Islet precursor cell (in vitro differentiated cells): ENCODE data around the gene TSNAX.
A peak's percentile ranks its signal among the peaks of the same experiment; 100 is the strongest.
"Not testable (repeated sequence)": the region's sequence is repeated elsewhere in the genome, so short reads cannot be mapped to it uniquely, and the experiment has no call there.

Experiments
- DNase-seq: peaks from one replicate; pipeline ENCODE4 v3.0.0-alpha.2; 2018

TSNAX gene

DNA sequence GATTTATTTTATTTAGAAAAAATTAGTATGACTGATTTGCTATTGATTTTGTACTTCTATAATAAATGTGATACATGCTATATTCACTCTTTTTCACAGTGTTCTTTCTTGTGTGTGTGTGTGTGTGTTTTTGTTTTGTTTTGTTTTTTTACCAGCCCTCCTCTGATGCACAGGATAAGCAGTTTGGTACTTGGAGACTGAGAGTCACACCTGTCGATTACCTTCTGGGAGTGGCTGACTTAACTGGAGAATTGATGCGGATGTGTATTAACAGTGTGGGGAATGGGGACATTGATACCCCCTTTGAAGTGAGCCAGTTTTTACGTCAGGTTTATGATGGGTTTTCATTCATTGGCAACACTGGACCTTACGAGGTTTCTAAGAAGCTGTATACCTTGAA, 35.9 kb downstream of the TSNAX start:
- DNase-seq, result no peak

DNA sequence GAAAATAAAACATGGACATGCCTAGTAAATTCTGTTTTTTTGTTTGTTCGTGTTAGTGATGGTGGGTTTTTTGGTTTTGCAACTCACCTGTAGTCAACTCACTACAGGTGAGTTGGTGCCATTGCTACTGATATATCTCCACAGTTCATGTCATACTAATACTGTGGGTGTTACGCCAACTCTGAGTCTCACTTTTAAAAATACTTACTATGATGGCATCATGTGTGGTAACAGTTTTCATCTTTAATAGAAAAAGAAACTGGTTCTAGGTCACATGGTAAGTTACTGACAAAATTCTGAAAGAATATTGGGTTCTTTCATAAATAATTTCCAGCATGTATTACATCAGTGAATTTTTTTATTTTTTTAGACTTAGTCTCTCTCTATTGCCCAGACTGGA, 38.0 kb downstream of the TSNAX start:
- no peak for DNase-seq

DNA sequence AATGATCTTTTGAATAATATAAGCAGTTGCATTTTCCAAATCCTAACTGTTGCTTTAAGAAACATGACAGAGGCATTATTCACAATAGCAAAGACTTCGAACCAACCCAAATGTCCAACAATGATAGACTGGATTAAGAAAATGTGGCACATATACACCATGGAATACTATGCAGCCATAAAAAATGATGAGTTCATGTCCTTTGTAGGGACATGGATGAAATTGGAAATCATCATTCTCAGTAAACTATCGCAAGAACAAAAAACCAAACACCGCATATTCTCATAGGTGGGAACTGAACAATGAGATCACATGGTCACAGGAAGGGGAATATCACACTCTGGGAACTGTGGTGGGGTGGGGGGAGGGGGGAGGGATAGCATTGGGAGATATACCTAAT, 41.8 kb downstream of the TSNAX start:
- not testable (repeated sequence) for DNase-seq

DNA sequence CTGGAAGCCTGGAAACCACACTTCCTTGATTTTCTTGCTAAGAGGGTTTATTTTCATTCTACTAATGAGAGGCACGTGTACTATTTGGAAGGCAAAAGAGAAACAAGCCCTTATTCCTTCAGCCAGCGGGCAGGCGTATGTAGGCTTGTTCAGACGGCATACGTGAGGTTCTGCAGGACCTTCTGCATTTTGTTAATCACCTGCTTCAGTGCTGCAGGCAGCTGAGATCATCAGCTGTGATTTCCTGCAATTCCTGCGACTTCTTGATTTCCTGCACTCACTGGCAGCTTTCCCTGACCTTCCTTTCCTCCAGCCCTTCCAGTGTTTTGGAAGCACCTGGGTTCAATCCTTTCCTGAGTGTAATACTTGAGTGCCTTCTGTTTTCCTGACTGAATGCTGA, 43.4 kb downstream of the TSNAX start:
- no peak for DNase-seq

DNA sequence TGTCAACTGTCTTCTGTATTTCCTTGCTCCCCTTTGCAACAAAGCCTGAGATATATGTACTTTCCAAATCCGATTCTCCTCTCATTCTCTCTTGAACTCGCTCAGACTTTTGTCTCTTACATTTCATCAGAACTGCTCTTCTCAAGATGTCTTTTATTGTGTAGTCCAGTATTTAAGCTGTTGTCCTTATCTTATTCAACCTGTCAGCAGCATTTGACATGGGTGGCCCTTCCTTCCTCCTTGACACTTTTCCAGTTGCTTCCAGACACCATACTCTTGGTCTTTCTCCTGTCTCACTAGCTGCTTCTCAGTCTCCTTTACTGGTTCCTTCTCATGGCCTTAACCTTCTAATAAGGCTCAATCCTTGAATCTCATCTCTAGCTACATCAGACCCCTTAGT, 47.0 kb downstream of the TSNAX start:
- no peak for DNase-seq

DNA sequence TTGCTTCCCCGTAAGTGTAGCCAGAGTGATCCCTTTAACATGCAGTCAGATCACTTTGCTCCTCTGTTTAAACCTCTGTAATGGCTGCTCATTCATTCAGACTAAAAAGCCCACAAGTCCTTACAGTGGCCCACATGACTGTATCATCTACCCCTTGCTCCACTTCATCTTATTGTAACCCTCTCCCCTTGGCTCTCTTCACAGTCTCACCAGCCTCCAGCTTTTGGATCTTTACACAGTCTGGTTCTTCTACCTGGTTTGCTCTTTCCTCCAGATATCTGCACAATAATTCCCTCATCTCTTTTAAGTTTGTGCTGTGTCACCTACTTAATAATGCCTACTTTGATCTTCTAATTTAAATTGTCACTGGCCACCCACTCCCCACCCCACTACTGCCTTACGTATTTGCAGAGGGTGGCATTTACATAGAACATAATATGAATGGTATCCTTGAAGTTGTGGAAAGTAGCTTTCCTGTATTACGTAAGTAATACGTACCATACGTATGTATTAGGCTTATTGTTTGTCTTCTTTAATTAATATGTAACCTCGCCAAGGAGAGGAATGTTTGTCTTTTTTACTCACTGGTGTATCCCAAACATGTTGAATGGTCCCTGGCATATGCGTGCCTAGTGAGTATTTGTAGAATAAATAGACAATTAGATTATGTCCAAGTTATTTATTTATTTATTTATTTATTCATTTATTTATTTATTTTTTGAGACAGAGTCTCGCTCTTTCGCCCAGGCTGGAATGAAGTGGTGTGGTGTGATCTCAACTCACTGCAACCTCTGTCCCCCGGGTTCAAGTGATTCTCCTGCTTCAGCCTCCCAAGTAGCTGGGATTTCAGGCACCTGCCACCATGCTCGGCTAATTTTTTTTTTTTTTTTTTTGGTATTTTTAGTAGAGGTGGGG, 48.6 kb downstream of the TSNAX start:
- no peak for DNase-seq

DNA sequence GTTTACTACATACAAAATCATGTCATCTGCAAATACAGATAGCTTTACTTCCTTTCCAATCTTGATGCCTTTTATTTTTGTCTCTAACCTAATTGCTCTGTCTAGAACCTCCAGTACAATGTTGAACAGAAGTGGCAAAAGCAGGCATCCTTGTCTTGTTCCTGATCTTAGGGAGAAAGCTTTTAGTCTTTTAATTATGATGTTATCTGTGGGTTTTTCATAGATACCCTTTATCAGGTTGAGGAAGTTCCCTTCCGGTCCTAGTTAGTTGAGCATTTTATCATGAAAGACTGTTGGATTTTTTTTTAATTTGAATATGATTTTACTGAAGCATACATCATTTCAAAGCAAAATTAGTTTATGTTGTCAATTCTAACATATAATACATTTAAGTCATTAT, 52.4 kb downstream of the TSNAX start:
- no peak for DNase-seq

DNA sequence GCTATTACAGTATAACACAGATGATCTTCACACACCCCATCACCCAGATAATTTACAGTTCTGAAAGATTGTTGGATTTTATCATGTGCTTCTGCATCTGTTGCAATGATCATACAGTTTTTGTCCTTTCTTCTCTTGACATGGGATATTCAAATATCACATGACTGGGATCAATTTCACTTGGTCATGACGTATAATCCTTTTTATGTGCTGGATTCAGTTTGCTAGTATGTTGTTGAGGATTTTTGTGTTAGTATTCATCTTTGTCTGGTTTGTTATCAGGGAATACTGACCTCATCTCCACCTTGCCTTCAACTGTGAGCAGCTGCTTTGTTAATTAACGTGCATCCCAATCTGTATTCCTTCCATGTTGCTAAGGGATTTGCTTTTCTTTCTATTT, 53.4 kb downstream of the TSNAX start:
- DNase-seq, result no peak

DNA sequence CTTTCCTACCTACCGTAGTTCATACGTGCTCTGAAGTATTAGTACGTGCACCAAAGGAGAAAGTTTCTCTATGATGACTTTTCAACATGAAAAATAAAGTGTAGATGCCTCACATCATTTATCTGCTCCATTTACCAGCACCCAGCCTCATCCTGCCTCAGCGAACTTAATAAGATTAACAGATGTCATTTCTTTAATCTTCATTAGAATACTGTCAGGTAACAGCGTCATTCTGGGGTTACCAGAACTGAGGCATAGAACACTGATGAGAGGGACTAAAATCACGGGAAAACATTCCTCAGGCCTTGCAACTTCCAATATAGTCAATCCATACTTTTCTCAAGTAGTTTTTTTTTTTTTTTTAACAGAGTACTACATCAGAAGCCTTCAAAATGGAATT, 54.9 kb downstream of the TSNAX start:
- DNase-seq, result no peak

DNA sequence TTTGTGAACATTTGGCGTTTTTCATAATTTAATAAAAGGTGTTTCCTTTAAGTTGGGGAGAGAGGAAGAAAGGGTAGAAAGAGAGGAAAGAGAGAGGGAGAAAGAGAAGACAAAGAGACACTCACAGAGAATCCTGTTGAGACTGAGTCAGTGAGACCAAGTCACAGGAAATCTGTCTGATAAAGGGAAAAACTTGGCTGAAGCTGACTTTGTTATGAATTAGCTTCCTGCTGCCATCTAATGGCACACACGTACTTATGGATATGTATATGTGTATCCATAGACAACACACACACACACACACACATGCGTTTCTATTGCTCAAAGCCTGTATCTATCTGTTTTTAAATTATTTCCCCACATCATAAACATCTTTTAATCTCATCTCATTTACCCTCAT, 55.6 kb downstream of the TSNAX start:
- DNase-seq, result no peak

DNA sequence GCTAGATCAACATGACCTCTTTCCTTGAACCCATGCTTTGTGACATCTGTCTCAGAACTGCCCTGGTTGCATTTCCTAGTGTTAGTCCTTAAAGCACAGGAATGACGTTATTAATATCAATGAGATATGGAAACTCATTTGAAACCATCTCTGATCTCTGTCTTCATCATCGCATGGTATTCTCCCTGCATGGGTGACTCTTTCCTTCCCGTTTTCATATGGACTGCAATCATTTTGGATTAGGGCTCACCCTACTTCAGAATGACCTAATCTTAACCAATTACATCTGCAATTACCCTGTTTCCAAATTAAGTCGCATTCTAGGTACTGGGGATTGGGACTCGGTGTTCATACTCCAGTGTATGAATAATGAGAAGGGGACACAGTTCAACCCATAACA, 56.5 kb downstream of the TSNAX start:
- no peak for DNase-seq

DNA sequence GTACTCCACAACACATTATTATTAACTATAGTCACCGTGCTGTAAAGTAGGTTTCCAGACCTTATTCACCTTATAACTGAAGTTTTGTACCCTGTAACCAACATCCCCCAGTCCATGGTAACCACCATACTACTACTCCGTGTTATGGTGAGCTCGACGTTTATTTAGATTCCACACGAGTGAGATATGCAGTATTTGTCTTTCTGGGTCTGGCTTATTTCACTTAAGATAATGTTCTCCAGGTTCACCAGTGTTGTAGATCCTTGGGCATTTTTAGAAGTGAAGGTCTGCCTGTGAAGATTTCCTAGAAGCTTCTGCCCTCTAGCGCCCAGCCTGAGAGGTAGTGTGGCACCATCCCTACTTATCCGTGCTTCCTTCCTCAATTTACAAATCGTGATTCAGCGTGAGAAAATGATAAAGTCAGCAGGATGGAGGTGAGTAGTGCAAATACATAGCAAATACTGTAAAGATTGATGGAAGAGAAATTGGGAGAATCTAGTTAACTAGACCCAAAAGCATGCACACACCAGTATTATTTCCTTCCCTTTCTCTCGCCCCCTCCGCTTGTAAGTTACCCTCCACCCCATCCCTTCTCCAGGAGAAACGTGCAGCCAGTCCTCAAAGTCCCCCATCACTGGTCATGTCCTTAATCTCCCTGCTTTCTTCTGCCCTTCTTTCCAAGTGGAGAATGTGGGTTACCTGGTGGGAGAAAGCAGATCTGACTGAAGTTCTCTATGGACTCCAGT, 62.2 kb downstream of the TSNAX start:
- DNase-seq, result peak; percentile 75

DNA sequence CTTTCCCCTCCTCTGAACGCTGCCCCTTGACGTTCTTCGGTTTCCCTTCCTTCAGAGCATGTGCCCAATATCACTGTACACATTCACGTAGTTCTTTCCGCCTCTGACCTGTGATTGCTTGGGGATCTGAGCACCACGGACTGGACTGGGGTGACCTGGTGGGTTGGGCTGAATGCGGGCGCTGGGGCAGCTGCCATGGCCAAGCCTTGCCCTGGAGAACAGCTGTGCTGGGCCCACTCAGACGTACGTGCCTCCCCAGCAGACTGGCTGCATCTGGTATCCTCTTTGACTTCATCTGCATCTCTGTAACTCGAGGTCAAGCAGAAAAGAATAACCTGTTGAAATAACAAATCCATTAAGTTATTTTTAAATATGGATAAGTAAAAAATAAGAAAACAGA, 63.0 kb downstream of the TSNAX start:
- DNase-seq, result no peak

DNA sequence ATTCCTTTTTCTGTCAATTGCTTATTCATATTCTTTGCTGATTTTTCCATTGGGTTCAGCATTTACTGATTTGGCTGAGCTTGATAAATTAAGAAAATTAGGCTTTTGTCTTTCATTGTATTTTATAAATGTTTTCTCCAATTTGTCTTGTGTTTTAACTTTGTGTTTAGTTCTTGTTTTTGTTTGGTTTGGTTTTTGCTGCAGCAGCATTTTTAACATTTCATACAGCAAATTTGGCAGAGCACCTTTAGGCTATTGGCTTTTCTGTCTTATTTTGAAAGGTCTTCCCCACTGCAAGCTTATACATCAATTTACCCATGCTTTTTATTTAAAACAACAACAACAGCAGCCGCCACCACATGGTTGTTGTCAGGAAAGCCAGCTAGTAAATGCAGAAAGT, 64.3 kb downstream of the TSNAX start:
- no peak for DNase-seq

DNA sequence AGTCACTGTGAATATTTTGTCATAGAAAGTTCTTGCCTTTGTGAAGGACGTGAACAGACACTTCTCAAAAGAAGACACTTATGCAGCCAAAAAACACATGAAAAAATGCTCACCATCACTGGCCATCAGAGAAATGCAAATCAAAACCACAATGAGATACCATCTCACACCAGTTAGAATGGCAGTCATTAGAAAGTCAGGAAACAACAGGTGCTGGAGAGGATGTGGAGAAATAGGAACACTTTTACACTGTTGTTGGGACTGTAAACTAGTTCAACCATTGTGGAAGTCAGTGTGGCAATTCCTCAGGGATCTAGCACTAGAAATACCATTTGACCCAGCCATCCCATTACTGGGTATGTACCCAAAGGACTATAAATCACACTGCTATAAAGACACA, 64.8 kb downstream of the TSNAX start:
- DNase-seq, result not testable (repeated sequence)

DNA sequence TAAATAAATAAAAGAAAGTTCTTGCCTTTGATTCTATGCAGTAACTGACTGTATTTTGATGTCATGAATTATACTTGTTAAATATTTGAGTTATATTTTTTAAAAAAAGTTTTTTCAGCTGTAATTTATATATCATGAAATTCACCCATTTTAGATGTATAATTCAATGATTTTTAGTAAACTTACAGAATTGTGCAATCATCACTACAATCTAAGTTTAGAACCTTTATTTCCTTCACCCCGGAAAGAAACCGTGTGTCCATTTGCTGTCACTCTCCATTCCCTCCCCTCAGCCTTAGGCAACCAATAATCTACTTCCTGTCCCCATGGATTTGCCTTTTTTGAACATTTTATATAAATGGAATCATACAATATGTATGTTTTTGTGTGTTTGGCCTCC, 65.7 kb downstream of the TSNAX start:
- DNase-seq, result no peak

DNA sequence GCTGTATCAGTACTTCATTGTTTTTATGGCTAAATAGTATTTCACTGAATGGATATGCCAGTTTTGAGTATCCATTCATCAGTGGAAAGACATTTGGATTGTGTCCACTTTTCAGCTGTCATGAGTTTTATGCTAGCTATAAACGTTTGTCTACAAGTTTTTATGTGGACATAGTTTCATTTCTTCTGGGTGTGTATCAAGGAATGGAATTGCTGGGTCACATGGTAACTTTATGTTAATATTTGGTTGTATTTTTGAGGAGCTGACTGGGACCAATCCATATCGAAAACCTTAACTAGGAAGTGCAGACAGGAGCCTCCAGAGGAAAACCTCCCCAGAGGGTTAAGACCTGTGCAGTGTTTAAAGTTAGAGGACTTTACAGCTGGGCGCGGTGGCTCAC, 66.3 kb downstream of the TSNAX start:
- no peak for DNase-seq

DNA sequence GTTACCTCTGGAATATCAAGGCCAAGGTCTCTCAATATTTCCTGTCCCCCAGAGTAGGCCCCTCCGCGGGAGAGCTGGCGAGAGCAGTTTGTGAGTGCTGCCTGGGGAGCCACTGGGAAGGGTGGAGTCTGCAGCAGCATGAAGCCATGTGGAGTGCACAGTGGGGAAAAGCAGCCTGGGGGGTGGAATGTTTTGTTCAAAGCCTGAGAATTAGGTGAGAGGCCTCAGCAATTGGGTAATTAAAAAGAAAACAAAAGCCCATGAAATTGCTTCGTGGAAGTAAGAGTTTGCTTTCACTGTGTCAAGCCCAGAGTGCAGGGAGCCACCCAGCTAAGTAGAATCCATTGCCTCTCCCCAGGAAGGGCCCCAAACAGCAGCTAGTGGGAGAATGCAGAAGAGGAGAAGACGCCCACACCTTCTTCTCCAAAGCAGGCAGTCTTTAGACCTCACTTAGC, 67.9 kb downstream of the TSNAX start:
- peak; percentile 54 for DNase-seq

DNA sequence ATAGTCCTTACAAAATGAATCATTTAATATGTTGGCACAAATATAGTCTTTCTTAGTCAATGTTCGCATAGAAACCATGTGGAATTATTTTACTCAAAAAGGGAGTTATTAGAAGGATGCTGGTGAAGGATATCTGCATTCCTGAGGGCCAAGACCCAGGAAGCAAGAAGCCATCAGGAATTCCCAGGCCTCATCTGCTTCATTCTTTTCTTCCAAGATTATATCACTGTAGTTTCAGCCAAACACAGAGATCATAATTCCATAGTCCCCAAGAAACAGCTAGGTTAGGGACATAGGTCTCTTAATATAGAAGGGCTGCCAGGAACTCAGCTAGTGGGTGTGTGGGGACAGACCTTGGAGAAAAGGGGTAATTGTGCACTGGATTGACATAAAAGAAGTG, 69.5 kb downstream of the TSNAX start:
- DNase-seq, result no peak

DNA sequence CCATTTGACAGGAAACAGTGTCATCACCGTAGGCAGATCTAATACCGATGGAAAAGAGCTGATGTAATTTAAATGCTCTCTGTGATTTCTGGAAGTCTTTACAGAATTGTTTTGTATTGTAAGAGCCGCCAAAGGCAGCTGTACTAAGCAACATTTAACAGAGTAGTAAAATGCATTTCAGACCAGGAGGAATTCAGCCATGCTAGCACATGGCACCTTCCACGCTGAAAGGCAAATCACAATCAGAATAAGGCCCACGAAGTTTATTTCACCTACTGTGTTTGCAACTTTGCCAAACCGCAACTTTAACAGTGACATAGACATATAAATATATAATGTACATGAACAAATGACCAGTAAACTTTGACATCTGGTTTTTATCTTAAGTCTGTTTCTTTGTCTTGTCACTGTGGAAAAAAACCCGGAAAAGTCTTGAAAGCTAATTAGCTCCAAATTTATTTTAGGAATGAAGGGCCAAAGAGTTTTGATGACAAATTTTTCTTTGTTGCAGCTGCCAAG, 72.0 kb downstream of the TSNAX start:
- DNase-seq, result no peak

DNA sequence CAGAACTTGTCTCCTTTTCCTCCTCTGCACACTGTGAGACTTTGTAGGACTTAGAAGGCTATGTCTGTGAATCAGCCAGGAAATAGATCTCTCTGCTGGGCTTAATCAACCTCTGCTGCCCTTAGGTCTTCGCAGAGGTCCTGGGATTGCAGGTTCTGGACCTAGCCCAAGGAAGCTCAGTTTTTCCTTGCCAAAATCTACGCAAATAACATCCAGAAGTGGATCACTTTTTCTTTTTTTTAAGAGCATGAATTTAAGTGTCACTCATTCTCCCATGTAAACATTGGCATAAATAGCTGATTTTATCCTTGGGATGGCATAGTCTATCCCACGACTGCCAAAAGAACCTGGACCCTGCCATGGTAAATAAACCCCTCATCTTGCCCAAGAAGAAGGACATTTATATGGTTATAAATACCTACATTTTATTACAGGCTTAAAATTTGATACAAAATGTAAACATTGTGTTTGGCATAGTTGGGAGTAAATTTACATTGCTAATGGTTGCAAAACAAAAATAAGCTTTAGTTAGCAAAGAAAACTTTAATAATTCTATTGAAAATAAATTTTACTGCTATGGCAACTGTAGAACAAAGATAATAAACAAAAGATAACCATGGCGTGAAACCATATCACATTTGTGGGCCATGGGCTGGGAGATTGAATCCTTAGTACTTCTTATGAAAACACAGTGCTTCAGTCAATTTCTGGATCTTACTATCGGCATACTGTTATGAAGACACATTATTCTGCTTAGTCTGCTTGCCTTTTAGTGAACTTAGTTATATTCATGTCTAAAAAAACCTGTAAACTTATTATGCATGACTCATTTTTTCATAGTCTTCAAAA, 73.6 kb downstream of the TSNAX start:
- DNase-seq, result no peak

DNA sequence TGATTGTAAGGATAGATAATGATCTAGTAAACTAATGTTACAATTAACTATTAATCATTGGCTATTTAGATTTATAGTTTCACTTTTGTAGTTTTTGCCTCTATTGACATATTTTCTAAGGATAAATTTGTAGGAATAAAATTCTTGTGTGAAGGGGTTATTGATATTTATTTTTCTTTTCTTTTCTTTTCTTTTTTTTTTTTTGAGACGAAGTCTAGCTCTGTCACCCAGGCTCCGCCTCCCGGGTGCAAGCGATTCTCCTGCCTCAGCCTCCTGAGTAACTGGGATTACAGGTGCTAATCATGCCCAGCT, 74.2 kb downstream of the TSNAX start:
- DNase-seq, result no peak

DNA sequence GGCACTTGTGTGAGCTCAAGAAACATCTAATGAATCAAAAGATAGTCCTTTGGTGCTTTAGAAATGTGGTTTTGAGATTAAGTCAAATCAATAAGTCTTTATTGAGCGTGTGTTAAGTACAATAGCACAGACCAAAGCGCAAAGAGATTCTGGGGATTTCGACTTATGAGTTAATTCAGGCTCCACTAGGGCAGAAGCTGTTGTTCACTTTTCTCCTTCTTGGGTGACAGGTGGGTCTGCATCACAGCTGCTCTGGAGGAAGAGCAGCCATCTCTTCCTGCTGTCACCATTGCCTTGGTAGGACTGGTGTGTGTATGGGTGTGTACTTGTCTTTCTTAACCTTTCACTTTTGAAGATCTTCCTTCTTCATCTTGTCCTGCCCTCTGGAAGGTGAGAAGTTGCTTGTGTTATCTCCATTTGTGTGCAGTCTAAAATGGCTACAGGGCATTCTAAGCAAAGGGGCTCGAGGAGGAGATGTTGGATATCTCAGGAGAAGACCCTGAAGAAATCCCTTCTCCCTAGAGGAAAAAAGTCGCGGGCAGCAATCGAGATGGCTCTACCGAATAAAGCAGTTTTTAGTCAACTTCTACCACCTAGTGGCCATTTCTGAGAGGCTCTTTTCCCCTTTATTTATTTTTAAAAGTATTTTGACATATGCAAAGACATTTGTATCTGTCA, 75.3 kb downstream of the TSNAX start:
- DNase-seq, result peak; percentile 63
